MM.1S (cell line): ENCODE results near the gene RBM43.

Source experiments
- CTCF ChIP-seq: fragments of 300-600 bp; sonication (generic); IDR thresholded peaks from 2 replicates; pipeline ENCODE4 v1.5.1; 2016; ENCODE audit warnings: antibody characterized with exemption, low read length, mixed read lengths
- EZH2 ChIP-seq: fragments of 300-600 bp; sonication (generic); optimal IDR thresholded peaks from 2 replicates; pipeline ENCODE3; 2017; ENCODE audit warnings: low read depth, mild to moderate bottlenecking, antibody characterized with exemption, low read length, mixed read lengths
- EZH2phosphoT487 ChIP-seq: fragments of 300-600 bp; sonication (generic); IDR thresholded peaks from 2 replicates; pipeline ENCODE4 v1.6.1; 2018; ENCODE audit warnings: antibody characterized with exemption, low read length

- no peak for TF ChIP-seq CTCF
- no peak for TF ChIP-seq EZH2
- TF ChIP-seq EZH2phosphoT487: no peak
These were observed 56.1 kb downstream of the RBM43 start for GRCh38 chr2:151205571-151205970.
